GM21367 (cell line): ENCODE measurements around the gene INIP.
"Not testable (repeated sequence)": the region's sequence is repeated elsewhere in the genome, so short reads cannot be mapped to it uniquely, and the experiment has no call there.

Experiments used
- ATAC-seq: cut with Tn5 transposase; IDR thresholded peaks from one replicate; pipeline ENCODE4 v1.9.1; 2021; ENCODE audit not compliant: unreplicated experiment

The INIP gene

GRCh38 chr9:112677040-112677439 is 40.9 kb downstream of the INIP start:
- no peak for ATAC-seq

GRCh38 chr9:112673221-112673620 is 44.7 kb downstream of the INIP start:
- ATAC-seq: not testable (repeated sequence)

GRCh38 chr9:112670991-112671625 is 46.8 kb downstream of the INIP start:
- ATAC-seq: no peak

DNA sequence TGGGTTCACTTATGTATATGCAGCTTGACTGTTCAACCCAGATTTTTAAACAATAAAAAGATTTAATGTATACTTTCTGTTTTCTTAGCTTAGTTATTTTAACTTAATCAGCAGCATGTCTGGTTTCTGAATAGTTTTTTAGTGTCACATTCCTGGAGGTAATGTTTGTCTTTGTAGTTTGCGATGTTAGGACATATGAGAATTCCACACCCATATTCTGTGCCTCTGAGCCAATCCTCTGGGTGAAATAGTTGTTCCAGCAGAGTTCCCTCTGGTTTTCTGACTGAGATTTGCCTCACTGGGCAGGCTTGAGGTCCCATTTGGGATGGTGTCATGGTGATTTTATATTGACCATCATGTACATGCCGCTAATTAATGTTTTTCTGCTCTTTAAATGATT is 48.6 kb downstream of the INIP start:
- no peak for ATAC-seq

DNA sequence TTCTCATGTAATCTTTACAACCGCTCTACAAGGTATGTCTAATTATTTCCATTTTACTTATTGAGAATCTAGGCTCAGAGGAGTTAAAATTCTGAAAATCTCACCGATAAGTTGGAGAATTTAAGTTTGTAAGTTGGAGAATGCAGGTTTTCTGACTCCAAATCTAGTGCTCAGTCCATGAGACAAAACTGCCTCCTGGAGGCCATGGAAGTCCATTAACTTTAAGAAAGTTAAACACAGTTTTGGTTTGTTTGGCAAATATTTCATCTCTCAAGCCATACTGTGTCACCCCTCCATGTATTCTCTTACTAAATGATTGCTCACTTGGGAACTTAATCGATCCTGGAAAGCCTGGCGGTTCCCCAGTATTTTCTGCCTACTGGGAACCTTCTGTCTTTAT is 52.6 kb downstream of the INIP start:
- no peak for ATAC-seq

DNA sequence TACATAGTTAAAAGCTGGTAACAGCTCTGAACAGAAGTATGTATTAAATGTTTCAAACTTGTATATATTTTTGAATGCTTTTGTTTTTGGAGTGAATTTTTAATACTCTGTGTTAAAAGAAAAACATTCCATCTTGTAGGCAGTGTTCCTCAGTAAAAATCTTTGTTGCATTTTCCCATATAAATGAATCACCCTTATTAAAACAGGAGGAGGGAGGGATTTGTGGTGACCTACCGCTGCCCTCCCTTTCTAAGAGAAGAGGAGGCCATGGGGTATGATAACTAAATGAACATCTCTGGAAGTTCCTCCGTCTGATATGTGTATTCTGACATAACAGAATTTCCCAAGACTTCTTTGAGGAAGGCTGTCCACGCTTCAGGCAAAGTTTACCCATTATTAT is 53.4 kb downstream of the INIP start:
- ATAC-seq: no peak

DNA sequence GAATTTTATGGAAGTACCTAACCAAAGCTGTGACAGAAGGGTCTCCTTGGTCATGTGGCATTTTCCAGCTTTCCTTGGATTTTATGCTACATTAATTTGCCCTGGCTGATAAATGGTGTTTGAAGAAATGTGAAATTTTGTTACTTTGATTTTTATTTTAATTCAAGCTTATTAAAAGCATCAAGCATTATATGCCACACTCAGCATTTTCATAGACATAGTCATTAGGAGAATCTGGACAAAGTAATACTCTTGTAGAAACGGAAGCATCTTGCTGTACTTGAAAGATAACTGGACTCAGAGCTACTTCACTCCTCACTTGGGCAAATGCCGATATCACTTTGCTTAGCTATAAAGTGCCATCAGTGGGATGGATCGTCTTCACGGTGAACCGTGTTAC is 54.2 kb downstream of the INIP start:
- no peak for ATAC-seq

DNA sequence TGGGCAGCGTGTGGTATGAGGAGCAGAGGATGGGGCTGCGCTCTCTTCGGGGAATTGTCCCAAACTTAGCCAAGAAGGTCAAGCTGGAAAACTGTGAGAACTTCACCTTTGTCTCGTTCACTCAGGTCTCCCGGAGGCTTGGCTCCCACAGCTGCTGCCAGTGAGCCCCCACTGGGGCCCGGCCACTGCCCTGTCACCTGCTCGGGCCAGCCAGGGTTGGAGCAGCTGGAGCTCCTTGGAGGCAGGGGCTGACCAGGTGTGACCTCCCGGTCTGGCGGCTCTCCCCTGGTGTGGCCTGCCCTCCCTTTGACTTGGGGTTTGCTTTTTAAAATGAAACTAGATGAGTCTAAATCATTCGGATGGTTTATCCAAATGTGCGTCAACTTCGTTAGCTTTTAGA is 58.0 kb downstream of the INIP start:
- no peak for ATAC-seq

DNA sequence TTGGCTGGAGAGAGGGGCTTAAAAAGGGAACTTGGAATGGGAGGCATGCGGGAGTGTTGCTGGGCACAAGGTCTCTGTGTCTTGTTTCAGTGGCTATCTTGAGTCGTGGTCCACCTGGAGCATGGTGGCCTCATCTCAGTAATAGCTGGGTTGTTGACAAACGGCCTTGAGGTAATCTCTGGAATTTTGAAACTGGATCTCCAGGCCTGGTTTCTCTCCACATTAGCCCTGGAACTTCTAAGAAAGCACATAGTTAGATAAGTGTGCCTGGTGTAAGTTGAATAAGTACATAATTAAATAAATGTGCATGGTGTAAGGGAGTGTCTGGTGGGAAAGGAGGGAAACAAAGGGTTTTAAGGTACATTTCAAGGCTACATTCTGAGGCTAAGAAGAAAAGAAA is 62.2 kb downstream of the INIP start:
- ATAC-seq: no peak

GRCh38 chr9:112654282-112654681 is 63.6 kb downstream of the INIP start:
- no peak for ATAC-seq

- no peak for ATAC-seq
Measured at GRCh38 chr9:112648624-112649023, 69.3 kb downstream of the INIP start.

DNA sequence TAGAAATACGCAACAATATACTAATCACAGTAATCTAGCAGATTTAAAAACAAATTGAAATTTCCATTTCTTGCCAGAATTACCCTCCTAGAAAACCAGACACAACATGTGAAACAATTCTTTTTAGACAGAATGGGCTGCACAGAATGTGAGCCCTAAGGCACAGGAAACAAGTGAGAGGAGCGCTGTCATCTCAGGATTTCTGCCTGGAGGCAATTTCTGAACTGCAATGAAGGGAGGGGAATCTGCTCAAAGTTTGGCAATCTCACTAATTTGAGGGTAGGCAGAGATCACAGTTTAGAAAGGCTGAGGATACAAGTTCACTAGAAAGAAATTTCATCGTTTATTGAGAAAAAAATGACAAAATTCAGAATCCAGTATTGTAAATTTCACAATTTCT is 70.3 kb downstream of the INIP start:
- ATAC-seq: no peak

DNA sequence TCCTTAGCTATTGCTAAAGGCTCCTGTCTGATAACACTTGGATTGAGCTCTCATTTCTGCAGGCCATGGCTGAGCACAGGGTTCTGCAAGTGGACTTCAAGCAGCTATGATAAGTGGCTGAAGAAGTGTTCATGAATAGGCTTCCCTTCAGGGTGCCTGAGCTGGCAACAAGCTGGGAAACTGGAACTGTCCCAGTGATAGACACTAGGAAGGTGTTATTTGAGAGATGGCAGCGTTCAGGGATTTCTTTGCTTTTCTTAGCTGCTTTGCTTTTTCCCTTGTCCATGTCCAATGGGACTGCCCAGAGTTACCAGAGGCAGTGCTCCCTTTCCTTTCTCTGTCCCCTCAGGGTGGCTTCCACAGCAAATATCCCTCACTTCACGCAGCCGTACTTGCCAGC is 75.8 kb downstream of the INIP start:
- no peak for ATAC-seq

DNA sequence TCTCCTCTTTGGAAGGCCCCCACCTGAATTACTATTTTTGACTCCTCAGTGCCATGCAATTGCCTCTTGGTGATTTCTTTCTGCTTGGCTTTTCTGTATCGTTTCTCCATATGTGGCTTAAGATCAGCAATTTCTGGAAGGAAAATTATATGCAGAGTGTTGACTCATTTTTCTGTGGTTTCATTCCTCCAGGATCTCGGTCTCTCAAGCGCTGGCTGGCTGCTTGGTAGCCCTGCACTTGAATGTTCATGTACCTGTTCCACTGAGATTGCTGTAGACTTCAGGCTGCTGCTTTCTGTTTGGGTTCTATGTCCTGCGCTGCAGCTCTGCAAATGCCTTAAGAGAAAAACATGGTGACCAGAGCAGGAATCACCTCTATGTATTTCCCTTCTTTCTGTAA is 77.6 kb downstream of the INIP start:
- no peak for ATAC-seq
